Nucleus accumbens (tissue), 56 donors: ENCODE results near the gene F3.

ENCODE experiments used
- DNase-seq, 56 donors: peaks; one replicate each; lab custom pipeline; 2025; lab: John Stamatoyannopoulos, UW

F3 gene

DNA sequence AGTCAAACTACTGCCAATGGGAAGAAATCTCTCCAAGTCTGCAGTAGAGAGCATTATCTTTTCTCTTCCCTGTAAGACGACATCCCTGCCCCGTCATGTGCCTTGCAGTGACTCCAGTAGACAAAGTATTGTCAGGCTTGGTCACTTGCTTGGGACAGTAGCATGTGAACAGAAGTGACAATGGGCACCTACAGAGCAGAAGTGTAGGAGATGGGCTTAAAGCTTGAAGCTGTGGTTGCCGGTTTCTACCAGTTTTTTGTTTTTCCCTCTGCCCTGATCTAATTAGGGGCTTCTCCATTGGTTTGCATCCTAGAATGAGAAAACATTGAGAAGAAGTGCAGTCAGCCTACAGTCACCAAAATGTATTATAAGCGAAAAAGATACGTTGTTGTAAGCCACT, 12.7 kb downstream of the F3 start:
- DNase-seq: no peak

DNA sequence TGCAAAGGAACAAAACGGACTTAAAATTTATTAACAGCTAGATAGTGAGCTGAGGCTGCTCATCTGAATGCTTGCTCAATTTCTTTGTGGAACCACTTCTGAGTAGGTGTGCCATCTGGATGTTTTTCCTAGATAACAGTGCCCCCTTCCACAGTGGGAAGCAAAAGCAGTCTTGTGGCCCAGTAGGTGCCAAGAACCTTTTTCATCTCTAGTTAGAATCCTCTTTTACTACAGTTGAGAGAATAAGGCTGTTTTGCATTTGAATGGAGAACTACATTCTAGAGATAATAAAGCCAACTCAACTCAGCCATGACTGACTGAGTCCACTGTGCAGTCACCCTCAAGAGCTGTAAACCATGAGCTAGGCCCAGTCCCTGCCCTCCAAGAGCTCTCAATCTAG, 13.3 kb downstream of the F3 start:
- no peak for DNase-seq

DNA sequence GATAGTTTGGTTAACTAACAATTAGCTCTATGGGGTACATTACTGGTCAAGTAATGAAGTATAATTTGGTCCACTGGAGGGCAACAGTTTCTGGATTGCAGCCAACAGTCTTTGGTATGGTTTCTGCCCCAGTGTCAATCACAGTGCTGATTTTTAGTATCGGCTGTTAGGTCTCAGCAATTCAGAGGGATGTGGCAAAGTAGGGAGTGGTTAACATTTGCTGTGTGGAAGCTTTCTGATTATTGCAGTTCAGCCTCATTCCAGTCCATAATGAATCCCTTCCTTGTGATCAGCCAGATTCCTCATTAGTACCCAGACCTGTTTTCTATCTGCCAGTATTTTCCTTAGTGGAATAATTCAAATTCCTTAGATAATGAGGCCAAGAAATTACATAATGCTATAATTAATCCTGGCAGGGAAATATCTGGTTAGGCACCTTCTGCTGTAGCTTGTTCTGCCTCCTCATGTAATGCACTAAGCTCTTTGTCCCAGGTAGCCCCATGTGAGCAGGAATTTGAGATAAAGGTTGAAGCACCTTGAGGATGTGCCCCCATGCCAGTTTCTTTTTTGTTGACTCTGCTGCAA, 14.0 kb downstream of the F3 start:
- no peak for DNase-seq

DNA sequence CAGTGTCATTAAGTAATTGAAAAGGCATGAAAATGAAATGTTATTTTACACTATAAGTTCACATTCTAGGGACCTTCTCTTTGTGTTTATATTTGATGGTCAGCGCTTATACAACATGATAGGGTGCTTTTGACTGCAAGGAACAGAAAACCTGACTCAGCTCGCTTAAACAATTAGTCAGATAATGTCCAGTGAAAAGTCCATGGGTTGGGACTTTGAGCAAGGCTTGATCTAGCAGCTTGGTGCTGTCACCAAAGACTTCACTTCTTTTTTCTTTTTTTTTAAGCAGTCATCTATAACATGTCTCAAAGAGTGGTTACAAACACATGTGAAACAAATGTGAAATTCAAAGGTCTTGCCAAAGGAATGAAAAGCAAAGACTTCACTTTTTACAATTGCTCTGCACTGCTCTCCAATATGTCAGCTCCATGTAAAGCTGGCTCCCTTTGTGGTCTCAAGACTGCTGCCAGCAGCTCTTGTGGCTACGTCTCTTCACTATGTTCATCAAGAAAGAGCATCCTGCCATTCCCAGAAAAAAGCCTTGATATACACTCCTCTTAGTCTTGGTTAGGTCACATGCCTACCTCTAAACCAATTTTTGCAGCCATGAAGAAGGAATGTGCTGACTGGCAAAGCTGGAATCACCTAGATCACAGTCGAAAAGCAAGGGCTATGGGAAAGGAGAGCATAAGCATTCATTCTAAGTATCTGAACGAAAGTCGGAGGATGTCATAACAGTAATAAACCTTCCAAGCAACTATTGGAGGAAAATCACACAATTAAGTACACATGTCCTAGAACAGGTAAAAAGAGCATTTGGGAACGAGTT, 15.2 kb downstream of the F3 start:
- no peak for DNase-seq

DNA sequence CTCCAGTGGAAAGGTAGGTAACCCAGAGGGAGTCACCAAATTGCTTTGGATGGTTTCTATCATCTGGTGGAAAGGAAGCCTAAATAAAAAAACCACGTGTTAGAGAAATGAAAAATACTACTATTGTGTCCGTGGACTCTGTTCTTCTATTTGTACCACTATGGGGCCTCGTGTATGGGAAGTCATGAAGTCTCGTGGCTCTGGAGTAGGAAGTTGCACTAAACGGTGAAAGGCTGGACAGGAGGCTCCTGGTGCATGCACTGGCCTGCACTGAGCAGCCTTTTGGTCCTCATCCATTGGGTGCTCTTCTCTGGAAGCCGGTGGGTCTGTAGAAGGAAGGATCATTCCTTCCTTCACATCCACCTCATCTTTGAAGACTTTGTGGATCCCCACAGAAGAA, 17.0 kb downstream of the F3 start:
- no peak for DNase-seq

DNA sequence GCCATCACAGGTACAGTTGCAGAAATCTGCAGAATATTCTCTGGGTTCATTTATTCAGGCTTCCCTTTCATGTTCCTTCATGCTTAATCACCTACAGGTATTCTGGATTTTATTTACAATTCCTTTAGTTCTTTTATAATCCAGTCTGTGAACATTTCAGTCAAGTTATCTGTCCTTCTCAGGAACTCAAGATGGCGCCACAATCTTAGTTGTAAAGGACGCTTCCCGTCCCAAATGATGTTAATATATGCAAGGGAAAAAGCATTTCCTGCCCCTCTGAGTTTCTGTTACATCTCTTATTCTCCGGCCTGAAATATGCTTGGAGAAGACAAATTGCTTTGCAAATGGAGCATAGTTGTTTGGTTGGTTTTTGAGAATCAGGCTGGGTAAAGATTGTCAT, 19.3 kb downstream of the F3 start:
- DNase-seq: peak in 3 of 56 donors; percentile 5 to 22 (median 14)

DNA sequence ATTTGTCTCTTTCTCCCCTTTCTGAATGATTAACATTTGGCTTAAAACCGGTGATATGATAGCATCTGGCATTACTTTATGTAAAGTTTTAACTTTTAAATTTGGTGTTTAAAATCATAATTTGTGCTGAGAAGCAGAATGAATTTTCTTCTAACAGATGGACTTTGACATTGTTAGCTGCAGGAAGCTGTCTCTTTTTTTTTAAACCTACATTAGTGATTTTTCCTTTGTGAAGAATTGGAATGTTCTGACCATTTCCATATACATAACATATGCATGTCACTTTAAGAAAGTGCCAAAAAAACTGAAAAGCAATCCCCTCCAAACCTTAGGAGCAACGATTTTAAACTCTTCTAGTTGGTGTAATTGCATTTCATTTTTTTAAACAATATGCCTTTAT, 22.2 kb downstream of the F3 start:
- no peak for DNase-seq

DNA sequence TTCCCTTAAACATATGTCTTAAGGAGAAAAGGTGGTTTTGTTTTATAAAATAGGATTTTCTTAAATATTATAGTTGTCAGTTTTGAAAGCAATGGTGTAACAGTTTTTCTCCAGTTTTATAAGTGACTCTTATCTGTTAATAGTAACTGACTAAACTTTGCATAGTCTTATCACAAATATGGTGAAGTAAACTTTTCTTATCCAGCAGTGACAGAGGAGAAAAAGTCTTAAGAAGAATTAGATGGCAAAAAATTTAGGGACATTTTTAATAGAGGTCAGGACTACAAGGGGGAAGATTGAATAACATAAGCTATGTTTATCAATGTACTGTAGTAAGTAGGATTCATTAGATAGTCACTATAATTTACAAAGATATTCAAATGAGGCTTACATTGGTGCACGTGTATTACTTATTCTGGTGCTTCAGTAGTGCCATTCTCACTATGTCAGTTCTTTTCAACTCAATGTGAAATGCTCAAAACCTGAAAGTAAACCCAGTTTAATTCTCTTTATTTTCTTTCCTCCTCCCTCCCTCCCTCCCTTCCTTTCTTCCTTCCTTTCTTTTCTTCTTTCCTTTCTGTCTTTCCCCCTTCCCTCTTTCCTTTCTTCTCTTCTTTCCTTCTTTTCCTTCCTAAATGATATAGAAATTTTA, 26.1 kb downstream of the F3 start:
- DNase-seq: no peak

DNA sequence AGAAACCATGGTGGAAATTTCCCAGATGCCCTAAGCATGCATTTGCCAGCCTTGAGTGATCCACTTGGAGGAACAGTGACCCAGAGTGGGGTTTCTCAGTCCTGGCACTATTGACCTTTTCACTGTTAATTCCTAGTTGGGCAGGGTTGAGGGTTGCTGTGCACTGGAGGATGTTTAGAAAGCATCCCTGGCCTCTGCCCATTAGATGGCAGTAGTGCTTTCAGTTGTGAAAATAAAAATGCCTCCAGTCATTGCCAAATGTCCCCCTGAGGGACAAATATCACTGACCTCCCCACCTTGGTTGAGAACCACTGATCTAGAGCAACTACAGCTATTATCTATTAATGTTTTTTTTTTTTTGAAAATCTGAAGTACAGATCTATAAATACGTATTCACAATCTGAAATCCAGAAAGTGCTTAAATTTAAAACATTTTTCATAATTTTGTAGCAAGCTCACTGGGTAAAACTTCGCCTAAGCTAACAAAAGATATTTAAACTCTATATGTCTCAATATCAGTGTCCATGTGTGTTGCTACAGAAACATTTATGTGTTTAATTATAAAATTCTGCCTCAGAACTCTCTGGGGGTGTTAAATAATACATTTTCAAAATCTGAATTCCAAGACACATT, 27.3 kb downstream of the F3 start:
- DNase-seq: peak in 6 of 56 donors; percentile 4 to 49 (median 8)

DNA sequence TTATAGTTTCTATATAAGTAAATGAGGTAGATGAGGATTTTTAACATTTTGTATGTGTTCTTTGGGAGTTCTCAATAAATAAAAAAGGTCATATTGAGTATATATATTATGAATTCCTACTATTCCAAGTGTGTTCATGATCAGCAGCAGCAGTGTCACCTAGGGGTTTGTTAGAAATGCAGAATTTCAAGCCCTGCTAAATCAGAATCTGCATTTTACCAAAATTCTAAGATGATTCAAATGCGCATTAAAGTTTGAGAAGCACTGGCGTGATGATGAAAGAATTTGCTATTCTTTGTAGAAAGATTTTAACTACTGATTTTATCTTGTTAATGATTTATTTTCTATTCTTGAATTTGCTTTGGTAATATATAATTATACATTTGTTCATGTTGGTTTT, 28.7 kb downstream of the F3 start:
- DNase-seq: no peak

DNA sequence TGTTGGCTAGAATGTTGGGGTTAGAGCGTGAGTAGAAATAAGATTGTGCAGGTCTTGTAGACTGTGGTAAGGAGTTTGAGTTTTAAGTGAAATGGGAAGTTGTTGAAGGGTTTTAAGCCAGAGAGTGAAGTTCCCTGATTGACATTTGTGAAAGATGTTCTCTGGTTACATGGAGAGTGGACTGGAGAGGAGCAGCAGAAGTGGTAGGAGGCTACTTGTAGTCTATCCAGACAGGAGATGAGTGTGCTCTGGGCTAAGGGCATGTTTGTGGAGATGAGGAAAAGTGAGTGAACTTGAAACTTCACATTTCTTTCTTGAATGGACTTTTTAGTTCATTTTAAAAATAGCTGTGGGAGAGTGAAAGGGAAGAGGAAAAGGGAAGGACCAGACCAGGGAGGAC, 37.0 kb downstream of the F3 start:
- DNase-seq: no peak

DNA sequence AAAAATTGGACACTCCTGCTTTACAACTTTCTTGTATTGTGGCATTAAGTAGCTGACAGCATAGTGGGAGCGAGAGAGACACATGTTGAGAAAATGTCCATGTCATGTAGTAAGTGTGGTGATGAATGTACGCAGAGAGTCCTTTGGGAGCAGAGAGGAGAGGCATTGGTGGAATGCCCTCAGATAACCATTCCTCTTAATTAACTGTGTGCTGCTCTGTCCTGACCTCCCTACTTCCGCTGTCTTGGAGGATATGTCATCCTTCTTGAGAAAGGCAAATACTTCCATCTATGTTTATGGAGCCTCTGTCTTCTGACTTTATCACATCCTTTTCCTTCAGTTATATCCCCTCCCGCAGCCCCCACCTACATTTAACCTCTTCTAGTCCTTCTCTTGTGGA, 38.4 kb downstream of the F3 start:
- DNase-seq: no peak

DNA sequence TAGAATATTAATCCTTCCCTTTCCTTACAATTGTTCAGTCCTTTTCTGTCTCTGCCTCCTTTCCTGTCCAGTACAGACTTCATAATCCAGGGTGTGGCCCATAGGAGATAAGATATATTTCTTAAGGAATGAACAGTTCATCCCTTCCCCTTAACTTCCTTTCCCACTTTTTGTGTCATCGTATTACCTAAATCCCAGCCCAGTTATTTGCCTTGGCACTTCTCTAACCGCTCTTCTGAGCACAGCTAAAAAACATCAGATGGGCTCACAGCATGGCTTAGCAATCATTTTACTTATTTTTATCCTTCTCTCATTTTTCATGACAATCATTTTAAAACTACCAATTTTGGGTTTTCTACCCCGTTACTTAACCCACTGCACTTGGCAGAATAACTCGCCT, 39.6 kb downstream of the F3 start:
- DNase-seq: no peak

DNA sequence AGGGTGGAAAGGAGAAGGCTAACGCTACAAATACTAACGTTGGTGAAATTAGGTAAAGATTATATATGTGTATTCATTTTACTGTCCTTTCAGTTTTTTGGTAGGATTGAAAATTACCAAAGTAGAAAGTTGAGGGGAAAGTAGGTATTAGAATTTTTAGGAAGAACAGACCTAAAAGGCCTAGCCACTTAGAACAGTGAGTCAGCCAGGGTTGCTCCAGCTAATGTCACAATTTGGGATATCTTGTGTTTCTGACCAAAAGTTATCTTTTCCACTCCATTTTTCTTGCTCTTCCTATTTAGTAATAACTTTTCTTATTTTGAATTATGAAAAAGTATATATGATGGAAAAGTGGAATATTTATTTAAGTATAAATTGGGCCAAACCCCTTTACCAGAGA, 40.1 kb downstream of the F3 start:
- no peak for DNase-seq

DNA sequence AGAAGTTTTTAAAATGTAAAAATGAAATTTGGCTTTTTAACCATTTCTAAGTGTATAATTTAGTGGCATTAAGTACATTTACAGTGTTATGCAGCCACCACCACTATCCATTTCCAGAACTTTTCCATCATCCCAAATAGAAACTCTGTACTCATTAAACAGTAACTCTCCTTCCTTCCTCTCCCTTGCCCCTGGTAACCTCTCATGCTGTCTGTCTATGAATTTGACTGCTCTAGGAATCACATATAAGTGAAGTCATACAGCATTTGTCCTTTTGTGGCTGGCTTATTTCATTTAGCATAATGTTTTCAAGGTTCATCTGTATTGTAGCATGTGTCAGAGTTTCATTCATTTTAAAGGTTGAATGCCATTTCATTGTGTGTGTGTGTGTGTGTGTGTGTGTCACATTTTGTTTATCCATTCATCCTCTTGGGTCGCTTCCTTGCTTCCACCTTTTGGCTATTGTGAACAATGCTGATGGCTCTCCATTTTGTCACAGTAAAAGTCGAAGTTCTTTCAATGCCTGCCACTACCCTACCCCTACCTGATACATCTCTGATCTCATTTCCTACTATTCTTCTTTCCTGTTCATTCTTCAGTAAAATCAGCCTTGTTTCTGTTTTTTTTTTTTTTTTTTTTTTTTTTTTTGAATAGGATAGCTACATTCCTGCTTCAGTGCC, 45.3 kb downstream of the F3 start:
- DNase-seq: no peak

DNA sequence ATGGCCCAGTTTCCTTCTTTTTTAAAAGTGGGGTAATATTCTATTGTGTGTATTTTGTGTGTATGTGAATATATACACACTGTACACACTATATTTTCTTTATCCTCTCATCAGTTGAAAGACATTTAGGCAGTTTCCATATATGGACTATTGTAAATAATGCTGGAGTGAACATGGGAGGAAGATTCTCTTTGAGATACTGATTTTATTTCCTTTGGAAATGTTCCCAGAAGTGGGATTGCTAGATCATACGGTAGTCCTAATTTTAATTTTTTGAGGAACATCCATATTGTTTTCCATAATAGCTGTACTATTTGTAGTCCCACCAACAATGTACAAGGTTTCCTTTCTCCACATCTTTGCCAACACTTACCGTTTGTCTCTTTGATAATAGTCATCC, 51.0 kb downstream of the F3 start:
- DNase-seq: no peak

DNA sequence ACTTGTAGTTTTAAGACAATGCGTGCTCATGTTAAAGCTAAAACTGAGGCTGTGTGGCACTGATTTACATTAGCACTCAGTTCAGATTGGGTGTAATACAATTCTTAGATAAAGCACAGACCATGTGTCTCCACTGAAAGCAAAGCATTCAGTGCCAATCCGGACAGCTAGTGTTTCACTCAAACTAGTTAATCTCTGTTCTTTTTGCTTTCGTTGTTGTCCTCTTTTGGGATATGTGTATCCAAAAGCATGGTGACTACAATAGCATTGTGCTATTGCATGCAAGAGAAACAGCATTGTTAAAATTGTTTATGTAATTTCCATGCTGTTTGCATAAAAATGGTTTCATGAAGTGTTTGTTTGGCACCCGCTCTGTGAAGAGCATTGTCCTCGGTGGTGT, 54.6 kb downstream of the F3 start:
- peak in 1 of 56 donors; percentile 1 for DNase-seq

DNA sequence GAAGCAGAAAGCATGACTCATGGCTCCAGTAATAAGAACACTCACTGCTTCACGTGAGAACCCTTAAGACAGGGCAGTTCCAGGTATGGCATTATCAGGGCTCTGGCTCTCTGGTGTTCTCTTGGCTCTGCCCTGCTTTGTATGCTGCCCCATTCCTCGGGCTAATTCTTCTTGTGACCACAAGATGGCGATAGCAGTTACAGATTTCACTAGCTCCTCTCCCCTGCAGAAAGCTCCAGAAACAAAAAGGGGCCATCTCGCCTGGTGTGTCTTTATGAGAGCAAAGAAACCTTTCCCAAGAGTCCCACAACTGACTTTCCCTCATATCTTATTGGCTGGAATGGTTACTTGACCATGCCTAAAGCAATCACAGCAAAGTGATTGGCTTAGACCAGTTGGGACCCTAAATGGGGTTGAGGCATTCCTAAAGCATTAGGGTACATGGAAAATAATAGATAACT, 60.1 kb downstream of the F3 start:
- peak in 47 of 56 donors; percentile 1 to 61 (median 14) for DNase-seq

DNA sequence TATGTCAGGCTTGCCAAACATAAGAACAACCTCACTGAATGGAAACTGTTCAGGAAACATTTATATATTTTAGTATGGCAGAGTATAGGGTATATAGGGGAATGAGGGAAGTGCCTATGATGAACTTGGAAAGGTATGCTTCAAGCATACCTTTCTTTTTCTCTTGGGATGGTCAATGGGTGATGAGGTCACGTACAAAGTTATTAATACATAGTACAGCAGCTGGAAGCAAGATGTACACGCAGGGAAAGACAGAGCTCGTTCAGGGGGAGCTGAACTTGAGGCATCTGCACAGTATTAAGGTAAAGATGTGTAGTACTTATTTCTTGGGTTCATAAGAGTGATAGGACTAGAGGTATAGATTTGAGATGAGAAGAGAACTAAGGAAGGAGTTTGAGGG, 61.9 kb downstream of the F3 start:
- DNase-seq: no peak
